HG03520 (cell line): ENCODE results near the gene ZSCAN22.
"Not testable (repeated sequence)": the region's sequence is repeated elsewhere in the genome, so short reads cannot be mapped to it uniquely, and the experiment has no call there.

Source experiments
- ATAC-seq: cut with Tn5 transposase; IDR thresholded peaks from one replicate; pipeline ENCODE4 v1.9.1; 2021; ENCODE audit warnings: mild to moderate bottlenecking, moderate library complexity; ENCODE audit not compliant: unreplicated experiment

Gene ZSCAN22

GRCh38 chr19:58317476-58318072, 9.2 kb upstream of the ZSCAN22 start:
- ATAC-seq = no peak

GRCh38 chr19:58318297-58318696, 8.5 kb upstream of the ZSCAN22 start:
- ATAC-seq = no peak

DNA sequence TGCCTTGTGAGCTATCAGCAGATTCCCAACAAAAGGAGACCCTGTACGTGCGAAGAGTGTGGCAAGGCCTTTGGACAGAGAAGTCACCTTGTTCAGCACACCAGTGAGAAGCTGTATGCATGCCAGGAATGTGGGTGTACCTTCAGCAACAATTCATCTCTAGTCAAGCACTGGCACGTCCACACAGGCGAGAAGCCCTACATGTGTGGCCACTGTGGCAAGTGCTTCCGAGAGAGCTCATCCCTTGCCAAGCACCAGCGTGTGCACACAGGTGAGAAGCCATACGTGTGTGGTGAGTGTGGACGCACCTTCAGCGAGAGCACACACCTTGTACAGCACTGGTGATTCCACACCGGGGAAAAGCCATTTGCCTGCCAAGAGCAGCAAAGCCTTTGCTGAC, 7.6 kb upstream of the ZSCAN22 start:
- no peak for ATAC-seq

DNA sequence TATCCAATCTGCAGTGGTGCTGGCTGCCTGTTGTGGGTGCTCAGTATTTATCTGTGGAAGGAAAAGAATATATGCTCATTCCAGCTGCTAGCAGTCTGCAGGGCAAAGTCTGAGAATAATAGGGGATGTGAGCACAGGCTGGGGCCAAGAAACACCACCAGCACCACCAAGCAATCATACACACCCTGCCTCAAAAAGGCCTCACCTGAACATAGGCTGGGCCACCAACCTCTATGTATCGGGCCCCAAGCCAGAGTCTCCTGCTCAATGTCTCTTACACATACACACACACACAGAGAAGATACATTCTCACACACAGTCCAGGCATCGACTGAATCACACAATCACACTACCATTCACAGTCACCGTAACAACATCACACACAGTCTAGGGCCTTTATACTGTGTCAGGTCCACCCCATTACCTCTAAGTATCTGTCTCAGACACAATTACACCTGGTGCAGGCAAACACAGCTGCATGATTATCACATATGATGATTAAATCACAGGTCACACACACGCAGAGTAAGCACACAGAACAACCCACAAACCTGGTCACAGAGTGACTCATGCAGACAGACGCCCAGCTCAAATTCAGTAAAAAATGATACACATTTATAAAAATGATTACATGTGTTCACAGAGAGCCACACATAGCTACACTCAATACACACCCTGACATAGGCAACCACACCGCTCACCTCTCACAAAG, 1.3 kb upstream of the ZSCAN22 start:
- ATAC-seq = no peak

DNA sequence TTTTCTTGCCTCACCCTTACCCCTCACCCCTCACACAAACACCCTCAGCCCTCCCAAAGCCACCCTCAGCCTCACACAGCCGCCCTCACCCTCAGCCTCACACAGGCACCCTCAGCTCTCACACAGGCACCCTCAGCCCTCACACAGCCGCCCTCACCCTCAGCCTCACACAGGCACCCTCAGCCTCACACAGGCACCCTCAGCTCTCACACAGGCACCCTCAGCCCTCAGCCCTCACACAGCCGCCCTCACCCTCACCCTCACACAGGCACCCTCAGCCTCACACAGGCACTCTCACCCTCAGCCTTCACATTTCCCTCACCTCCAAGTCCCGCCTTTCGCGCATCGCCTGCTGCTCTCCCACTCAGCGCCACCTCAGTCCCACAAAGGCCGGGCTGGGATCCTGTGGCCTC, 287 bp upstream of the ZSCAN22 start:
- no peak for ATAC-seq

DNA sequence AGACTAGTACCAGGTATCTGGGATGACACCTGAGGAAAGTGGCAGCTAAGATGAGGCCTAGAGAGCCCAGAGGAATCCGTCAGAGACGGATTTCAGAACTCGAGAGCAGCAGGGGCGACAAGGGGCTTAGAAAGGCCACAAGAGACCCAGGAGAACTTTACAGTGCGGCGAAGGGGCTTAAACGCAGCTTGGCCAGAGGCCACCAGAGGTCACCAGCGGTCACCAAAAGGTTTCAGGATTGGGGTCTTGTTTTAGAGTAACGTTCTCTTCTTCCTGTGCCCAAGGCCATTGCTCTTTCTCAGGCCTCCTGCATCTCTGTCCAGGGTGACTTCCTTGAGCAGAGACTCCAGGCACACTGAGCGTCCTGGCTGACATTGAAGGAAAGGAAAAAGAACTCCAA, 2.2 kb downstream of the ZSCAN22 start:
- ATAC-seq = no peak

DNA sequence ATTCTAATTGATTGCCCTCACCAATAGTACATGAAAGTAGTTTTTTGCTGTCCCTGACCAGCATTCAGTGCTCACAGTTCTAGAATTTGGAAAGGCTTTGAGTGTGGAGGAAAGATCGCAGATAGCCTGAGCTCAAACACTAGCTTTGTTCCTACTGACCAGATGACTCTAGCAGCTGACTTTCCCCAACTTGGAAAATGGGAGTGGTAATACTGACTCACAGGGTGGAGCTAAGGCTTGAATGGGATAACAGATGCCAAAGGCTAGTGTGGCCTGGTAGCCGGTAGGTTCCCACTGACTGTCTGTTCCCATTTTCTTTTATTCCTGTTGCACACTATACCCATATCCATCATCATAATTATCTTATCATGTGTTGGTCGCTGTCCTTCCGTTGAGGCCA, 3.7 kb downstream of the ZSCAN22 start:
- no peak for ATAC-seq

DNA sequence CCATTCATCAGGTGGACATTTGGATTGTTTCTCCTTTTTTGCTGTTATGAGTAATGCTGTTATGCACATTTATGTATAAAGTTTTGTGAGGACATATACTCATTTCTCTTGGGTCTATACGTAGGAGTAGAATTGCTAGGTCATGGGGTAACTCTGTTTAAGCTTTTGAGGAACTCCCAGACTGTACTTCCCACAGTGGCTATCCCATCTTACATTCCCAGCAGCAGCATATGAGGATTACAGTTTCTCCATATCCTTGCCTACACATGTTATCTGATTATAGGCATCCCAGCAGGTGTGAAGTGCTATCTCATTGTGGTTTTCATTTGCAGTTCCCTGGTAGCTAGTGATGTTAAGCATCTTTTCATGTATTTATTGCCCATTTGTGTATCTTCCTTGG, 5.9 kb downstream of the ZSCAN22 start:
- no peak for ATAC-seq

DNA sequence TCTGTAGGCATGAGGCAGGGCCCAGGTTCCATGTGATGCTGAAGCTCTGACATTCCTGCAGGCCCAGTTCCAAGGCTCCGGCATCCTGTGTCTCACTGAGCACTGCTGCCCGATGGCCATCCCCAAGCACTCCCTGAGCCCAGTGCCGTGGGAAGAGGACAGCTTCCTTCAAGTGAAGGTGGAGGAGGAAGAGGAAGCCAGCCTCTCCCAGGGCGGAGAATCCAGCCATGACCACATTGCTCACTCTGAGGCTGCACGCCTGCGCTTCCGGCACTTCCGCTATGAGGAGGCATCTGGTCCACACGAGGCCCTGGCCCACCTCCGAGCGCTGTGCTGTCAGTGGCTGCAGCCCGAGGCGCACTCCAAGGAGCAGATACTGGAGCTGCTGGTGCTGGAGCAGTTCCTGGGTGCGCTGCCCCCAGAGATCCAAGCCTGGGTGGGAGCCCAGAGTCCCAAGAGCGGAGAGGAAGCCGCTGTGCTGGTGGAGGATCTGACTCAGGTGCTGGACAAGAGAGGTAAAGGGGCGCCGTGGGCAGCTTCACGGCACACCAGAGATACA, 8.0 kb downstream of the ZSCAN22 start:
- ATAC-seq = no peak

DNA sequence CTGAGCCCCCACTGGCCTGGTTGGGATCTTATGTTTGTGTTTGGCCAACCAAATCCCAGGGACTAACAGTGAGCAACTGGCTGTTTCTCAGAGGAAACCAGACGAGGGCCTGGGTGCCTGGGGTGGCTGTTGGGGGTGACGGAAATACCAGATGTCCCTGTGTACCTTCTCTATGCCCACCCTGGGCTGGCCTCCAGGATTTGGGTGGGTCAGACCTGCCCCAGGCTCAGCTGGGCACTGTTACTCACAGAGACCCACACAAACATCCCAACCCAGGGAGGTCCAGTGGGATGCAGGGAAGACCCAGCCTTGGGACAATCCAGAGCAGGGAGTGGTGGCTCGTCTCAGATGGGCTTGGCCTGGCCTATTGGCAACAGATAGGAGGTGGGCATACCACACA, 8.8 kb downstream of the ZSCAN22 start:
- ATAC-seq = no peak

DNA sequence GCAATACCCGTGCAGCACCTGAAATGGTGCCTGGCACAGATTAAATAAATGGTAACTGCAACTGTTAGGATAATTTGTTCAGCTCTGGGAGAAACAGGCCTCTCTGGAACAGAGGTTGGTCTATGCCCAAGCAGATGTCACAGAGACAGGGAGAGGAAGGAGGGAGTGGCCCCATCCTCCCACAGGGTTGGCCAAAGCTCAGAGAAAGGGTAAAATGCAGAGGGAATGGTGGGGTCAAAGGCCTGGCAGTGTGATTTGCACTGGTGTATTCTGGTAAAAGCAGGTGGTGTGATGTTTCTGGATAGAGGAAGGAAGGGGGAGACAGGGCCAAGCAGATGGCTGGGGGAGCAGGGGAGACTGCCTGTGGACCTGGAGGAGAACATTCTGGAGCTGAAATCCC, 9.4 kb downstream of the ZSCAN22 start:
- no peak for ATAC-seq

DNA sequence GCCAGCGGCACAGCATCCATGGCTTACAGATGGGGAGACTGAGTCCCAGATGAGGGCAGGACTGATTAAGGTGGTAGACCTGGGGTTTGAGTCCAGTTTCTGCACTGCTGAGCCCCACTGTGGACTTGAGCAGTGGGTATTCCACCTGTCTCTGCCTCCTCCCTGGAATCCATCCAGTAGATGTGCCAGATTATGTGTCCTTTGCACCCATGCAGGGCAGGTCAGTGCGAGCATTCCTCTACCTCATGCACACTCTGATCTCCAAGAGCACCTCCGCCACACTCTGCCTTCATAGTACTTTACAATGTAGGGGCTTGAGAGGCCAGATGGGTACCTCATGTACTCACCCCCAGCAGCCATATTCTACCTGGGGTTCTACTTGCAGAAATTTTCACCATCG, 10.0 kb downstream of the ZSCAN22 start:
- ATAC-seq = no peak

GRCh38 chr19:58338336-58338735, 11.5 kb downstream of the ZSCAN22 start:
- no peak for ATAC-seq

DNA sequence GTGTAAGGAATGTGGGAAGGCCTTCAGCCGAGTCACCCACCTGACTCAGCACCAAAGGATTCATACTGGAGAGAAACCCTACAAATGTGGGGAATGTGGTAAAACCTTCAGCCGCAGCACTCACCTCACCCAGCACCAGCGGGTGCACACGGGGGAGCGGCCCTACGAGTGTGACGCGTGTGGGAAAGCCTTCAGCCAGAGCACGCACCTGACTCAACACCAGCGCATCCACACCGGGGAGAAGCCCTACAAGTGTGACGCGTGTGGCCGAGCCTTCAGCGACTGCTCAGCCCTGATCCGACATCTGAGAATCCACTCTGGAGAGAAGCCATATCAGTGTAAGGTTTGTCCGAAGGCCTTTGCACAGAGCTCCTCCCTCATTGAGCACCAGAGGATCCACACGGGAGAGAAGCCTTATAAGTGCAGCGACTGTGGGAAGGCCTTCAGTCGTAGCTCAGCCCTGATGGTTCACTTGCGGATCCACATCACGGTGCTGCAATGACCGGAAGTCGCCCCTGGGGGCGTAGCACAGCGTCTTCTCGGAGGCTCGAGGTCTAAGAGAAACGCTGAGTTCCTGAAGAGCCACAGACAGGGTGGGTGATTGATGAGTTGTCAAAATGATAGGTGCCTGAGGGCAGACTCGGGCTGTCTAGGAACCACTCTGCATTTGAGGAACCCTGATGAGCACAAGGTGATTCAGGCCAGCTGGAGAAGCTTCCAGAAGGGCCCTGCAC, 12.2 kb downstream of the ZSCAN22 start:
- ATAC-seq = no peak

DNA sequence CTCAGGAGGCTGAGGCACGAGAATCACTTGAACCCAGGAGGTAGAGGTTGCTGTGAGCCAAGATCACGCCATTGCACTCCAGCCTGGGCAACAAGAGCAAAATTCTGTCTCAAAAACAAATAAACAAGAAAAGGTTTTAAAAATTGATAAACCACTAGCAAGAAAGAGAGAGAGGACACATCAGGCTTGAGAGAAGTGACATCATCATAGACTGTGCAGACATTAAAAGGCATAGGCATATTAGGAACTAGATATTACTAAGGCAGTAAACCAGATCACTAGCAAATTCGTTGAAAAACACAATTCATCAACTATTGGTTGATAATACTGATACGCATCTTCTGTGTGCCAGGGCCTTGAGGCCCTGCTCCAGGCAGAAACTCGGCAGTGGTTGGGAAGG, 18.8 kb downstream of the ZSCAN22 start:
- ATAC-seq = no peak

DNA sequence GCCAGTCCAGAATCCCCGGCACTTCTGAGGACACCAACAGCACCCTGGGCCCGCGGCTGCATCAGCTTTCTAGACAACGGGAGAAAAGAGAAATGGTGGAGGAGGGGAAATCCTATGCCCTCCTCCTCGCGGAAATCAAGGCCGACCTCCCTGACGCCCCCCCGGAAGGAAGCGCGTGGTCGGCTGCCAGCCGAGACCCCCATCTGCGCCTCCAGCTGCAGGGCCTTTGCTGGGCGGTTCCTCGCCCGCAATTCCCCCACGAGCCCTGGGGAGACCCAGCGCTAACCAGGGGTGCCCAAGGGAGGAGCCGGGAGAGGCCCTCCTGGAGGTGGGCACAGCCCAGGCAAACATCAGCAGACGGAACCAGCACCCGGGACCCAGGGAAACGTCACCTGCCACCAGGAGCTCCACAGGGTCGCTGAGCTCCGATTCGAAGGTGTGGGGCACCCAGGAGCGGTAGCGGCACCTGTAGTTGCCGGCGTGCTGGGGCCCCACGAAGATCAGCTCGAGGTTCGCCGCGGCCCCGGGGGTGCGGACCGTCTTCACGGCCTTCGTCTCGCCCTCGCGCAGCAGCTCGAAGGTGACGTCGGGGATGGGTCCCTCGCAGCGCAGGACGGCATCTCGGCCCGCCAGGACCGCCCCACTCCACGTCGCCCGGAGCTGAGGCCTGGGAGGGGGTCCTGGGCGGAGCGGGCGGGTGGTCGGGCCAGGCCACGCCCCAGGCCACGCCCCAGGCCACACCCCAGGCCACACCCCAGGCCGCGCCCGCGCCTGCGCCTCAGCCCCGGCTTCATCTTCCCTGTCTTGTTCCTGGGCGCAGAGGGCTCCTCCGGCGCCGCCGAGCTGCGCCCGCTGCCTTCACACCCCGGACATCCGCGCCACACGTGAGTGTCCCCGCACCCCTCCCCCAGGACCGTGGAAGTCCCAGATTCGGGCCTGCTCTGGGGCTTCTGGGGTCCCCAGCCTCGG, 20.5 kb downstream of the ZSCAN22 start:
- peak; percentile 79 for ATAC-seq

- ATAC-seq = not testable (repeated sequence)
Measured at GRCh38 chr19:58348080-58348479, 21.3 kb downstream of the ZSCAN22 start.

DNA sequence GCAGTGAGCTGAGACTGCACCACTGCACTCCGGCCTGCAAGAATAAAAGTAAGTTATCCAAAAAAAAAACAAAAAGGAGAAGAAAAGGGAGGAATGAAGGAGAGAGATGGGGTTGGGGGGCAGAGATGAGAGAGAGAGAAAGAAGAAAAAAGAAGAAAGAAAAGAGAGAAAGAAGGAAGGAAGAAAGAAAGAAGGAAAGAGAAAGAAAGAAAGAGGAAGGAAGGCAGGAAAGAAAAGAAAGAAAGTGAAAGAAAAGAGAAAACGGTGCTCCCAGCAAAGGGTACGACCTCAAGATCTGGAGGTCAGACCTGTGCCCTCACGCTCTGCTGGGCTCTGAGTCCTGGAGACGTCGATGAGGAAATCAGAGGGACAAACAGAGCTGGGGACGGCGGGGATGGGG, 22.8 kb downstream of the ZSCAN22 start:
- no peak for ATAC-seq

- no peak for ATAC-seq
Measured at GRCh38 chr19:58350001-58350861, 23.4 kb downstream of the ZSCAN22 start.
